T47D (cell line): ENCODE measurements around the gene NRXN2.

Experiments
- DNase-seq, 2 experiments: peaks; one replicate each; pipeline versions ENCODE4 v3.0.0 to v3.0.0-alpha.2; 2011 to 2012; ENCODE audit warnings: low read depth in 1 of 2, low spot score in 1 of 2
- JUND ChIP-seq: IDR thresholded peaks from 2 replicates; pipeline ENCODE4 v1.6.1; 2012; ENCODE audit warnings: low read depth
- in situ Hi-C: cut with HindIII; loops from 2 replicates; pipeline ENCODE4 v1.10.0; 2016; ENCODE audit warnings: low sequenced_read_pairs, low pct_unique_long_range_greater_than_20kb

Gene NRXN2

GRCh38 chr11:64559351-64560138 lies 163.5 kb downstream of the NRXN2 start:
- no peak for TF ChIP-seq JUND
- DNase-seq: no peak
- in situ Hi-C loops: no loop called here

GRCh38 chr11:64558869-64559268 lies 164.1 kb downstream of the NRXN2 start:
- in situ Hi-C loops: no loop called here
- no peak for TF ChIP-seq JUND

GRCh38 chr11:64558065-64558745 lies 164.8 kb downstream of the NRXN2 start:
- DNase-seq: no peak
- in situ Hi-C loops: no loop called here
- TF ChIP-seq JUND: no peak

More at GRCh38 chr11:64558869-64559268, 164.1 kb downstream of the NRXN2 start:
- DNase-seq: no peak

GRCh38 chr11:64556721-64557250 lies 166.2 kb downstream of the NRXN2 start:
- no peak for DNase-seq
- TF ChIP-seq JUND: no peak
- in situ Hi-C loops: no loop called here
